NT2/D1 (cell line): ENCODE data around the gene LPP.

Experiments
- SUZ12 ChIP-seq: IDR thresholded peaks from 2 replicates; pipeline ENCODE4 v1.6.1; 2011; ENCODE audit not compliant: insufficient read length, insufficient read depth; ENCODE audit errors: extremely low read depth
- YY1 ChIP-seq: IDR thresholded peaks from 2 replicates; pipeline ENCODE4 v1.6.1; 2011; ENCODE audit not compliant: insufficient read length, insufficient read depth

GRCh38 chr3:188168648-188169047 is 14.7 kb downstream of the LPP start:
- TF ChIP-seq YY1 (no peak), SUZ12 (no peak)
